ENCODE data around the gene RABGAP1L. TPM values are rescaled to one million over a fixed set of nuclear protein-coding genes. Genes with fewer than 3 reads are reported as not detected.
"Not testable (repeated sequence)": the region's sequence is repeated elsewhere in the genome, so short reads cannot be mapped to it uniquely, and the experiment has no call there.

Gene RABGAP1L
- total and polyA plus RNA-seq, 4 donors, result 33.7 to 128 (median 62.1) TPM

GRCh38 chr1:174837386-174837785 lies 678.1 kb downstream of the RABGAP1L start:
- no peak overlapping the region for H3K27ac ChIP-seq (ENCODE audit: low read depth, low read length)
- no peak for DNase-seq (ENCODE audit: low read depth in 4 of 6, low spot score in 6 of 6)
- H3K9me3 ChIP-seq (ENCODE audit: control insufficient read depth, insufficient read depth, low read length), result no peaks in the 10 kb centered on the region
- no peaks in the 10 kb centered on the region for H3K27me3 ChIP-seq (ENCODE audit: control insufficient read depth, insufficient read depth, low read length)
- H3K4me3 ChIP-seq (ENCODE audit: low read depth, low read length), result no peak overlapping the region
- H3K36me3 ChIP-seq (ENCODE audit: control insufficient read depth, insufficient read depth, low read length), result no peaks in the 10 kb centered on the region
- H3K4me1 ChIP-seq (ENCODE audit: control insufficient read depth, insufficient read depth, low read length), result no peaks in the 10 kb centered on the region

- Histone ChIP-seq H3K27ac (ENCODE audit: low read depth, low read length) (no peak overlapping the region), H3K27me3 (ENCODE audit: control insufficient read depth, insufficient read depth, low read length) (no peaks in the 10 kb centered on the region), H3K9me3 (ENCODE audit: control insufficient read depth, insufficient read depth, low read length) (no peaks in the 10 kb centered on the region), H3K4me3 (ENCODE audit: low read depth, low read length) (no peak overlapping the region), H3K36me3 (ENCODE audit: control insufficient read depth, insufficient read depth, low read length) (no peaks in the 10 kb centered on the region), H3K4me1 (ENCODE audit: control insufficient read depth, insufficient read depth, low read length) (no peaks in the 10 kb centered on the region)
- DNase-seq (ENCODE audit: low read depth in 4 of 6, low spot score in 6 of 6), result peak in 1 of 6 donors; percentile 13
- 20% methylated on average over 1 of the region's 1 CpG for WGBS (ENCODE audit: insufficient coverage)
These were observed 679.9 kb downstream of the RABGAP1L start for GRCh38 chr1:174839211-174839610.

GRCh38 chr1:174841747-174842146 lies 682.4 kb downstream of the RABGAP1L start:
- Histone ChIP-seq H3K4me3 (ENCODE audit: low read depth, low read length) (no peak overlapping the region), H3K27ac (ENCODE audit: low read depth, low read length) (no peak overlapping the region), H3K4me1 (ENCODE audit: control insufficient read depth, insufficient read depth, low read length) (no peaks in the 10 kb centered on the region), H3K27me3 (ENCODE audit: control insufficient read depth, insufficient read depth, low read length) (no peaks in the 10 kb centered on the region), H3K36me3 (ENCODE audit: control insufficient read depth, insufficient read depth, low read length) (no peaks in the 10 kb centered on the region), H3K9me3 (ENCODE audit: control insufficient read depth, insufficient read depth, low read length) (no peaks in the 10 kb centered on the region)
- WGBS (ENCODE audit: insufficient coverage), result no CpG with 5 or more reads among the region's 1 CpG
- DNase-seq (ENCODE audit: low read depth in 4 of 6, low spot score in 6 of 6), result no peak

GRCh38 chr1:174848593-174849560 lies 689.6 kb downstream of the RABGAP1L start:
- no CpG with 5 or more reads among the region's 36 CpGs for WGBS (ENCODE audit: insufficient coverage)
- H3K36me3 ChIP-seq (ENCODE audit: control insufficient read depth, insufficient read depth, low read length); H3K27ac ChIP-seq (ENCODE audit: low read depth, low read length); H3K9me3 ChIP-seq (ENCODE audit: control insufficient read depth, insufficient read depth, low read length); DNase-seq (ENCODE audit: low read depth in 4 of 6, low spot score in 6 of 6); H3K27me3 ChIP-seq (ENCODE audit: control insufficient read depth, insufficient read depth, low read length); H3K4me3 ChIP-seq (ENCODE audit: low read depth, low read length); H3K4me1 ChIP-seq (ENCODE audit: control insufficient read depth, insufficient read depth, low read length): not testable (repeated sequence)

GRCh38 chr1:174850726-174851125 lies 691.4 kb downstream of the RABGAP1L start:
- DNase-seq (ENCODE audit: low read depth in 4 of 6, low spot score in 6 of 6), result no peak
- 100% methylated on average over 1 of the region's 1 CpG for WGBS (ENCODE audit: insufficient coverage)
- Histone ChIP-seq H3K4me1 (ENCODE audit: control insufficient read depth, insufficient read depth, low read length) (no peaks in the 10 kb centered on the region), H3K27ac (ENCODE audit: low read depth, low read length) (no peak overlapping the region), H3K9me3 (ENCODE audit: control insufficient read depth, insufficient read depth, low read length) (no peaks in the 10 kb centered on the region), H3K4me3 (ENCODE audit: low read depth, low read length) (no peak overlapping the region), H3K27me3 (ENCODE audit: control insufficient read depth, insufficient read depth, low read length) (no peaks in the 10 kb centered on the region), H3K36me3 (ENCODE audit: control insufficient read depth, insufficient read depth, low read length) (no peaks in the 10 kb centered on the region)

- no peaks in the 10 kb centered on the region for H3K4me1 ChIP-seq (ENCODE audit: control insufficient read depth, insufficient read depth, low read length)
- no peak overlapping the region for H3K27ac ChIP-seq (ENCODE audit: low read depth, low read length)
- DNase-seq (ENCODE audit: low read depth in 4 of 6, low spot score in 6 of 6), result no peak
- no CpG with 5 or more reads among the region's 1 CpG for WGBS (ENCODE audit: insufficient coverage)
- no peaks in the 10 kb centered on the region for H3K36me3 ChIP-seq (ENCODE audit: control insufficient read depth, insufficient read depth, low read length)
- H3K4me3 ChIP-seq (ENCODE audit: low read depth, low read length), result no peak overlapping the region
- H3K27me3 ChIP-seq (ENCODE audit: control insufficient read depth, insufficient read depth, low read length), result no peaks in the 10 kb centered on the region
- H3K9me3 ChIP-seq (ENCODE audit: control insufficient read depth, insufficient read depth, low read length), result no peaks in the 10 kb centered on the region
These were observed 699.0 kb downstream of the RABGAP1L start for GRCh38 chr1:174858301-174858700.

- Histone ChIP-seq H3K4me3 (ENCODE audit: low read depth, low read length) (no peak overlapping the region), H3K36me3 (ENCODE audit: control insufficient read depth, insufficient read depth, low read length) (no peaks in the 10 kb centered on the region), H3K27ac (ENCODE audit: low read depth, low read length) (no peak overlapping the region), H3K9me3 (ENCODE audit: control insufficient read depth, insufficient read depth, low read length) (no peaks in the 10 kb centered on the region), H3K27me3 (ENCODE audit: control insufficient read depth, insufficient read depth, low read length) (no peaks in the 10 kb centered on the region), H3K4me1 (ENCODE audit: control insufficient read depth, insufficient read depth, low read length) (no peaks in the 10 kb centered on the region)
- no peak for DNase-seq (ENCODE audit: low read depth in 4 of 6, low spot score in 6 of 6)
- no CpG with 5 or more reads among the region's 1 CpG for WGBS (ENCODE audit: insufficient coverage)
These were observed 711.0 kb downstream of the RABGAP1L start for GRCh38 chr1:174870319-174870718.

- H3K4me1 ChIP-seq (ENCODE audit: control insufficient read depth, insufficient read depth, low read length), result no peaks in the 10 kb centered on the region
- WGBS (ENCODE audit: insufficient coverage), result no CpG with 5 or more reads among the region's 2 CpGs
- no peaks in the 10 kb centered on the region for H3K9me3 ChIP-seq (ENCODE audit: control insufficient read depth, insufficient read depth, low read length)
- H3K4me3 ChIP-seq (ENCODE audit: low read depth, low read length), result no peak overlapping the region
- DNase-seq (ENCODE audit: low read depth in 4 of 6, low spot score in 6 of 6), result no peak
- H3K27me3 ChIP-seq (ENCODE audit: control insufficient read depth, insufficient read depth, low read length), result no peaks in the 10 kb centered on the region
- H3K36me3 ChIP-seq (ENCODE audit: control insufficient read depth, insufficient read depth, low read length), result no peaks in the 10 kb centered on the region
- no peak overlapping the region for H3K27ac ChIP-seq (ENCODE audit: low read depth, low read length)
These were observed 712.6 kb downstream of the RABGAP1L start for GRCh38 chr1:174871886-174872285.

- Histone ChIP-seq H3K36me3 (ENCODE audit: control insufficient read depth, insufficient read depth, low read length) (no peaks in the 10 kb centered on the region), H3K27me3 (ENCODE audit: control insufficient read depth, insufficient read depth, low read length) (no peaks in the 10 kb centered on the region), H3K27ac (ENCODE audit: low read depth, low read length) (no peak overlapping the region), H3K4me1 (ENCODE audit: control insufficient read depth, insufficient read depth, low read length) (peaks cover 4% of the 10 kb centered on the region), H3K9me3 (ENCODE audit: control insufficient read depth, insufficient read depth, low read length) (no peaks in the 10 kb centered on the region), H3K4me3 (ENCODE audit: low read depth, low read length) (no peak overlapping the region)
- no peak for DNase-seq (ENCODE audit: low read depth in 4 of 6, low spot score in 6 of 6)
- no CpG with 5 or more reads among the region's 2 CpGs for WGBS (ENCODE audit: insufficient coverage)
These were observed 713.3 kb downstream of the RABGAP1L start for GRCh38 chr1:174872615-174873058.
